Skin epidermis (tissue), 12 donors: ENCODE results near the gene FGB.

Source experiments
- H3K27ac ChIP-seq, 21 experiments: fragments of 200-600 bp; sonication (generic) in 11 of 21; one replicate each; pipeline ENCODE4 v1.5.0; 2020; ENCODE audit warnings: mild to moderate bottlenecking in 3 of 21, inconsistent platforms in 2 of 21, moderate library complexity in 2 of 21
- H3K4me3 ChIP-seq, 7 experiments: fragments of 200-600 bp; sonication (generic) in 2 of 7; one replicate each; pipeline ENCODE4 v1.5.0; 2020; ENCODE audit warnings: inconsistent platforms in 2 of 7, mild to moderate bottlenecking in 2 of 7, moderate library complexity in 1 of 7

FGB gene

DNA sequence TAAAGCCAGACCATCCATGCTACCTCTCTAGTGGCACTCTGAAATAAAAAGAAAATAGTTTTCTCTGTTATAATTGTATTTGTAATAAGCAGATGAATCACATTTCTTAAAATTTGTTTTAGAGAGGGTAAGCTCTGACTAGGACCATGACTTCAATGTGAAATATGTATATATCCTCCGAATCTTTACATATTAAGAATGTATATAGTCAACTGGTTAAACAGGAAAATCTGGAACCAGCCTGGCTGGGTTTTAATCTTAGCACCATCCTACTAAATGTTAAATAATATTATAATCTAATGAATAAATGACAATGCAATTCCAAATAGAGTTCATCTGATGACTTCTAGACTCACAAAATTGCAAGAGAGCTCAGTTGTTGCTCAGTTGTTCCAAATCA is 1.5 kb downstream of the FGB start:
- no peak overlapping the region for H3K27ac ChIP-seq
- no peak overlapping the region for H3K4me3 ChIP-seq

DNA sequence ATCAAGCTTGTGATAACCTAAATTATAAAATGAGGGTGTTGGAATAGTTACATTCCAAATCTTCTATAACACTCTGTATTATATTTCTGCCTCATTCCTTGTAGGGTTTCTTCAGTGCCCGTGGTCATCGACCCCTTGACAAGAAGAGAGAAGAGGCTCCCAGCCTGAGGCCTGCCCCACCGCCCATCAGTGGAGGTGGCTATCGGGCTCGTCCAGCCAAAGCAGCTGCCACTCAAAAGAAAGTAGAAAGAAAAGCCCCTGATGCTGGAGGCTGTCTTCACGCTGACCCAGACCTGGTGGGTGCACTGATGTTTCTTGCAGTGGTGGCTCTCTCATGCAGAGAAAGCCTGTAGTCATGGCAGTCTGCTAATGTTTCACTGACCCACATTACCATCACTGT is 2.9 kb downstream of the FGB start:
- Histone ChIP-seq H3K27ac (no peak overlapping the region), H3K4me3 (no peak overlapping the region)

DNA sequence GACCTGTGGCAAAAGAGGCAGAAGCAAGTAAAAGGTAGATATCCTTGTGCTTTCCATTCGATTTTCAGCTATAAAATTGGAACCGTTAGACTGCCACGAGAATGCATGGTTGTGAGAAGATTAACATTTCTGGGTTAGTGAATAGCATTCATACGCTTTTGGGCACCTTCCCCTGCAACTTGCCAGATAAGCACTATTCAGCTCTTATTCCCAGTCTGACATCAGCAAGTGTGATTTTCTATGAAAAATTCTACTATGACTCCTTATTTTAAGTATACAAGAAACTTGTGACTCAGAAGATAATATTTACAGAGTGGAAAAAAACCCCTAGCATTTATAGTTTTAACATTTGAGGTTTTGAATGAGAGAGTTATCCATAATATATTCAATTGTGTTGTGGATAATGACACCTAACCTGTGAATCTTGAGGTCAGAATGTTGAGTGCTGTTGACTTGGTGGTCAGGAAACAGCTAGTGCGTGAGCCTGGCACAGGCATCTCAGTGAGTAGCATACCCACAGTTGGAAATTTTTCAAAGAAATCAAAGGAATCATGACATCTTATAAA is 3.9 kb downstream of the FGB start:
- no peak overlapping the region for H3K4me3 ChIP-seq
- H3K27ac ChIP-seq: no peak overlapping the region

DNA sequence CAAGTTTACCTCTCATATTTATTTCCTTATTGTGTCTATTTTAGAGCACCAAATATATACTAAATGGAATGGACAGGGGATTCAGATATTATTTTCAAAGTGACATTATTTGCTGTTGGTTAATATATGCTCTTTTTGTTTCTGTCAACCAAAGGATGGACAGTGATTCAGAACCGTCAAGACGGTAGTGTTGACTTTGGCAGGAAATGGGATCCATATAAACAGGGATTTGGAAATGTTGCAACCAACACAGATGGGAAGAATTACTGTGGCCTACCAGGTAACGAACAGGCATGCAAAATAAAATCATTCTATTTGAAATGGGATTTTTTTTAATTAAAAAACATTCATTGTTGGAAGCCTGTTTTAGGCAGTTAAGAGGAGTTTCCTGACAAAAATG is 6.2 kb downstream of the FGB start:
- H3K4me3 ChIP-seq: no peak overlapping the region
- no peak overlapping the region for H3K27ac ChIP-seq

DNA sequence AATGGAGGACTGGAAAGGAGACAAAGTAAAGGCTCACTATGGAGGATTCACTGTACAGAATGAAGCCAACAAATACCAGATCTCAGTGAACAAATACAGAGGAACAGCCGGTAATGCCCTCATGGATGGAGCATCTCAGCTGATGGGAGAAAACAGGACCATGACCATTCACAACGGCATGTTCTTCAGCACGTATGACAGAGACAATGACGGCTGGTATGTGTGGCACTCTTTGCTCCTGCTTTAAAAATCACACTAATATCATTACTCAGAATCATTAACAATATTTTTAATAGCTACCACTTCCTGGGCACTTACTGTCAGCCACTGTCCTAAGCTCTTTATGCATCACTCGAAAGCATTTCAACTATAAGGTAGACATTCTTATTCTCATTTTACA is 6.8 kb downstream of the FGB start:
- H3K27ac ChIP-seq: no peak overlapping the region
- no peak overlapping the region for H3K4me3 ChIP-seq

DNA sequence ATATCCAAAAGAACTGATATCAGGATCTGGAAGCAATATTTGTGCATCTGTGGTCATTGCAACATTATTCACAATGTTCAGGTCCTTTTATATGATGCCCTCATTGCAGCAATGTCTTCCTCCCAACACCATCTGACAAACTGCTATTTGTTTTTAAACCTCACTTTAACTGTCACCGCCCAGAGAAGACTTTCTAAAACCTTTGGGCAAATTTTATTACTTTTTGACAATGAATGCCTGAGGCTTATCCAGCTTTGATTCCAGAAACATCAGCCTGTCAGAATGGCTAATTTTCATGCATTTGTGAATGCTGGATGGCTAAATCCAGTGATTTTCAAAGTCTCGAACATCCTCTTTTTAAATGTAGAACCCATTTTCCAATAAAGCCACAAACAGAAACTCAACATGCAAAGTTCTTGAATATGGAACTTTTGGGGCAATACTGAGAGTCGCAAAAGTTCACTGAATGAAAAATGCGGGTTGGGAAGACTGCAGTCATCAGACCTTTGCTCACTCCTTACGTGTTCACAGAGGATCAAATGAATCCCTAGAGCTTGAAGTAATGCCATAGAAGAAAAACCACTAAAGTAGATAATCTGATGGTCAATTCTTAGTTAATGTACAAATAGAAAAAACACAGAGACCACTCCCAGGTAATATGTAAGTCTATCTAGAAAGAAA is 10.5 kb downstream of the FGB start:
- Histone ChIP-seq H3K27ac (no peak overlapping the region), H3K4me3 (no peak overlapping the region)

DNA sequence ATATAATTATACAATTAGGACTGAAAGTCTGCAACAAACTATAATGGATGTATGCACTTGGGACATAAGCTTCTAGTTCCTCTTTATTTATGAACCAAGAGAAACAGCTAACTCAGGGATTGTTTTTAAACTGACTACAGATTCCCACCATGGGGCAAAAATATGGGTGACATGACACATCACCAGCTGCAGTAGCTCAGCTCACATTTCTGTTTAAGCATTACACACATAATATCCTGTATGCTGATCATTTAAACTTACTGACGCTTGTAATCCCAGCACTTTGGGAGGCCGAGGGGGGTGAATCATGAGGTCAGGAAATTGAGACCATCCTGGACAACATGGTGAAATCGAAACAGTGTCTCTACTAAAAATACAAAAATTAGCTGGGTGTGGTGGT is 11.5 kb downstream of the FGB start:
- no peak overlapping the region for H3K27ac ChIP-seq

DNA sequence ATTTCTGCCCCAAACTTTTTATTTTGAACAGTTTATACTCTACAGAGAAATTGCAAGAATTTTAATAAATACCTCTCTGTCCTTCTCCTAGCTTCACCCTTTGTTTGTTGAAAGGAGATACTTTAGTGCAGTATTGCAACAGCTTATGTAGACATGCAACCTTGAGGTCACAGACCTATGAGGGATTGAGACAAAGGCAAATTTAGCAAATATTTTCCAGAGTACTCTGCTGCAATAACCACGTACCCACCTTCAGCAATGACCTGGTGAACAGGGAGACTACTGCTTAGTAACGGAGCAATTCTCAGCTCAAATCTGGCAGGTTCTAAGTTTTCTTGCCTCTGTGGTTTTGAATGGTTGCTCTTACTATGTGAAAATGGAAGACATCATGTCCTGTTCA is 14.5 kb downstream of the FGB start:
- Histone ChIP-seq H3K4me3 (no peak overlapping the region), H3K27ac (no peak overlapping the region)

More for the DNA sequence above, 11.5 kb downstream of the FGB start:
- H3K4me3 ChIP-seq: no peak overlapping the region

DNA sequence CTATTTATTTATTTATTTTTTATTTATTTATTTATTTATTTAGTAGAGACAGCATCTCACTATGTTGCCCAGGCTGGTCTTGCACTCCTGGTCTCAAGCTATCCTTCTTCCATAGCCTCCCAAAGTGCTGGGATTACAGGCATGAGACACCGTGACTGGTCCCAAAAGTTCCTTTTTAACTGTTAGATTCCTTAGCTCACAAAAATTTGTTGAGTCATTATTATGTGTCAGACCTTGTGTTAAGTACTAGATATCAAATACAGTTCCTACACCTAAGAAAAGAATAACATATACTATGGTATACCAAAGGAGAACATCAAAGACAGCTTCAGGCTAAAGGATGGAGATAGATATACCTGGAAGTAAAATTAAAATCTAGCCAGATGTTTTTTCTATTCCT is 16.1 kb downstream of the FGB start:
- no peak overlapping the region for H3K4me3 ChIP-seq
- no peak overlapping the region for H3K27ac ChIP-seq

DNA sequence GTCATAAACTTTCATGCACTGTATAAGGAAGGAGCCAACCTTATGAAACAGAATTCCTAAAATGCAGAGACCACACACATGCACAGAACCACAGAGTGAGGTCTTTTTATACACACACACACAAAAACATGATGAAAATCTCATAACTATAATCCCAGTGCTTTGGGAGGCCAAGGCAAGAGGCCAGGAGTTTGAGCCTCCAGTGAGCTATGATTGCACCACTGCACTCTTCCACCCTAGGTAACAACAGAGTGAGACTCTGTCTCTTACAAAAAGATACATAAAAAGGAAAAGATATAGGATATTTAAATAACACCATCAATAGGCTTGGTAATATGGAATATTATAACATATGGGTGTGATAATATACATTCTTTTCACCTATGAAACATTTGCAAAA is 17.1 kb downstream of the FGB start:
- Histone ChIP-seq H3K4me3 (no peak overlapping the region), H3K27ac (no peak overlapping the region)

DNA sequence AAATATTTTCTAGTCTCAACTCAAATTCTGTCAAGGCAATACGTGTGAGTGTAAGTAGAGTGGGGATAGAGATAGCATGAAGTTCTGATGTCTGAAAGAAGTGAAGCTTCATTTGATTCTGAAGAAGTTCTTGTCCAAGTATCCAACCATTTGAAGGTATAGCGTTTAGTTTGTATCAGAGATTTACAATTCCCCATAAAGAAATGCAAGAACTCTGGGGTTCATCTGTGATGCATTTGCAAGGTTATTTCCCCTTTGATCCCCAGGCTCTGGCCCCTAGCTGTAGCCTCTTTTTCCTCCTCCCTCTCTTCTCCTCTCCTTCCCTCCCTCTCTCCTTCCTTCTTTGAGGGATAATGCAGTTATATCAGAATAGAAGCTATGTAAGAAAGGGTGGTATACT is 19.9 kb downstream of the FGB start:
- H3K27ac ChIP-seq: no peak overlapping the region
- H3K4me3 ChIP-seq: no peak overlapping the region

DNA sequence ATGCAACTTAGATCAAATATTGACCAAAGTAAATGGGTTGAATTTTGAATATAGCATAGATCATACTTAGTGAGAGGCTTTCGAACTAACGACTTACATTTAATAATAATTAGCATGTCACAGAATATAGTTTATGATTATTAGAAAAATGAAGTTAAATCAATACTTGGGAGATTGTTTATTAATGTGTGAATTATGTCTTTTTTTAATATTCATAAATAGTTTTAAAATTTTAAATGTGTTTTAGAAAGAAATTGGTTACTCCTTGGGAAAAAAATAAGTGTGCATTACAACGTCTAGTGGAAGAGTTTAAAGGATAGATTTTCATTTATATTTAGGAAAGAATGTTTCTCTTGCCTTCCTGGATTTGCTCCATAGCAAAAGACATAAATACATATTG is 20.4 kb downstream of the FGB start:
- H3K4me3 ChIP-seq: no peak overlapping the region
- no peak overlapping the region for H3K27ac ChIP-seq

DNA sequence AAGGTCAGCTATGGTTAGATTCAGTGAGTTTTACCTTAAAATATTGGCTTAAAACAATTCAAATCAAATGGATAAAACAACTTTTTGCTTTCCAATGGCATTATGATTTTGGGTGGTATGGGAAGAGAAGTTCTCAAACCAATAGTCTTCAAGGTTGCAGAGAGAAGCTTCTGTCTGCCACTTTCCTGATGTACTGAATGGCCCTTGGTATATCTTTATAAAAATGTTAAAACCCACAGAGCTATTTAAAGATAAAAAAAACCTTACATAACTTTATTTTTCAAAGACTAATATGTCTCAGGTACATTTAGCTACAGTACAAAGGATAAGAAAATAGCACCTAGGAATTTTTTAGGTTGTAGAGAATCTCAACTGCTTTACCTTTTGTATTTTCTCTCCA is 20.9 kb downstream of the FGB start:
- H3K4me3 ChIP-seq: no peak overlapping the region
- H3K27ac ChIP-seq: no peak overlapping the region

DNA sequence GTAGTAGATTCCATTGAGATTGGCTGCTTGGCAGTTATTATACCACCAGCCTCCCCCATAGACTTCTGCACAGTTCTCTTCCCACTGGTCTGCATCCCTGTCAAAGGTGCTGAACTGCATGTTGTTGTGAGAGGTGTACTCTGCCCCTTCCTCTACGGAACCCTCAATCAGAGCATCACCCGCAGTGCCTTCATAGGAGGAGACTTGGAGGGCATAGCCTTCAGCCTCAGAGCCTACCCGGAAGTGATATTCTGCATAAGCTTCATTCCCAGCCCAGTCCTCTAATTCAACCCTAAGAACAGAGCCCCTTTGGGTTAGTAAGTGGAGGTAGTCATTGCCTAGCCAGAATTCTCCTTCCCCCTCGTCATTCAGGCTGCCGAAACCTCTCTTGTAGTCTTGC is 21.4 kb downstream of the FGB start:
- Histone ChIP-seq H3K27ac (no peak overlapping the region), H3K4me3 (no peak overlapping the region)

DNA sequence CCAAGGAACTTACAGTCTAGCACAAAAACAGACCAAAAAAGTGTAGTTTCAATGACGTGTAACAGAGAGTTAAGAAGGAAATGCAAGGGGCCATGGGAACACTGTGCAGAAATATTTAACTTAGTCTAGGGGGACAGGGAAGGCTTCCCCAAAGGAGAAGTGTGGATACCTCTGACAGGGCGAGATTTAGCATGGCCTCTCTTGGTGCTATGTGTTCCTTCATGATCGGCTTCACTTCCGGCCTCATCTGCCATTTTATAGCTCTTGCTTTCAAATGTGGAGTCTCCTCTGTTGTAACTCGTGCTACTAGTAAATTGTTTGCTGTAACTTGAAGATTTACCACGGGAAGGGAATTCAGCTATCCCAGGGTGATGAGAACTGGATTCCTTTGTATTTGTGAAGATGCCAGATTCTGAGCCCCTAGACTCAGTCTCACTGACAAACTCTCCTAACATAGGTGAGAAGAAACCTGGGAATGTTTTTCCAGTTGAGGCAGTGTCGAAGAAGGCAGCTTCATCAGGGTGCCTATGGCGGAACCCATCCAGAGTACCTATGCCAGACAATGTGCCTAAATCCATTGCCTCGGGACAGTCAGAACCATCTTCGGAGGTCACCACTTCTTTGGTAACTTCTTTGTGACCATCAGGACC is 22.7 kb downstream of the FGB start:
- Histone ChIP-seq H3K27ac (no peak overlapping the region), H3K4me3 (no peak overlapping the region)

DNA sequence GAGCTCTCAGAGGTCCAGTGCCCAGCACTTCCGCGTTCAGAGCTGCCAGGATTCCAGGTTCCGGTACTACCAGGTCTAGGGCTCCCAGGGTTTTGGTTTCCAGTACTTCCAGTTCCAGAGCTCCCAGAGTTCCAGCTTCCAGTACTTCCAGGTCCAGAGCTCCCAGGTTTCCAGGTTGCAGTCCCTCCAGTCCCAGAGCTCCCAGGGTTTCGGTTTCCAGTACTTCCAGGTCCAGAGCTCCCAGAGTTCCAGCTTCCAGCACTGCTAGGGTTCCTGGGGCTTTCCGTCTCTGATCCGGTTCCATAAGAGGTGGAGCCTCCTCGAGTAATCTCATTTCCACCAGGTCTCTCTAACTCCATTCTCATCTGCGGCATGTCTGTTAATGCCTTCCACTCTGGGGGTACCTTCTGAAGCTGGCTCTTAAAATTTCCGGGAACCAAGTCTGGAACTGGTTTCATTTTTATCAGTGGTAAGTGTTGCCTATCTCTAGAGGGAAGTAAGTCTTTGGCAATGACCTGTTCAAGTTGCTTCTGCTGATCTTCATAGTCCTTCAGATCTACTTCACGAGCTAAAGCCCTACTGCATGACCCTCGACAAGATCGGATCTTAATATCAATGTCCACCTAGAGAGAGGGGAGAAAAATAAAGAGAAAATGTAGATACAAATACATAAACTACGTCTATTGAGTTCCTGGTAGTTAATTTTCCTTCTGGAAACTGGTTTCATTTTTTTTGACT is 23.7 kb downstream of the FGB start:
- Histone ChIP-seq H3K4me3 (no peak overlapping the region), H3K27ac (no peak overlapping the region)

DNA sequence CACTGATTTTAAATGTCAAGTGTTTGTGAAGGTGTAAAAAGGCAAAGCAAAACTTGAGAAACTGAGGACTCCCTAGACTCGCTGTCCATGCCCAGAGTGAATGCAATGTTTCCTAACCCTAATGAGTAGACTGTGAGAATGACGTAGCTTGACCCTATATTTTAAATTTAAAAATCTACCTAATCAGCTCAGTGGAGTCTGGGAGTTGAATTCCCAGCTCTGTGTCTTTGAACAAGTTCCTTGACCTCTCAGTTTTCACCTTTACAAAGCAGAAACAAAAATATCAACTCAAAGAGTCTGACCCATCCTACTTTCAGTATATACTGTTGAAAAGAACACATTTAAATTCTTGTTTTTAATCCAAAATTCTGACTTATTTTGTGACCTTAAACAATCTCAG is 25.4 kb downstream of the FGB start:
- no peak overlapping the region for H3K4me3 ChIP-seq
- H3K27ac ChIP-seq: no peak overlapping the region

DNA sequence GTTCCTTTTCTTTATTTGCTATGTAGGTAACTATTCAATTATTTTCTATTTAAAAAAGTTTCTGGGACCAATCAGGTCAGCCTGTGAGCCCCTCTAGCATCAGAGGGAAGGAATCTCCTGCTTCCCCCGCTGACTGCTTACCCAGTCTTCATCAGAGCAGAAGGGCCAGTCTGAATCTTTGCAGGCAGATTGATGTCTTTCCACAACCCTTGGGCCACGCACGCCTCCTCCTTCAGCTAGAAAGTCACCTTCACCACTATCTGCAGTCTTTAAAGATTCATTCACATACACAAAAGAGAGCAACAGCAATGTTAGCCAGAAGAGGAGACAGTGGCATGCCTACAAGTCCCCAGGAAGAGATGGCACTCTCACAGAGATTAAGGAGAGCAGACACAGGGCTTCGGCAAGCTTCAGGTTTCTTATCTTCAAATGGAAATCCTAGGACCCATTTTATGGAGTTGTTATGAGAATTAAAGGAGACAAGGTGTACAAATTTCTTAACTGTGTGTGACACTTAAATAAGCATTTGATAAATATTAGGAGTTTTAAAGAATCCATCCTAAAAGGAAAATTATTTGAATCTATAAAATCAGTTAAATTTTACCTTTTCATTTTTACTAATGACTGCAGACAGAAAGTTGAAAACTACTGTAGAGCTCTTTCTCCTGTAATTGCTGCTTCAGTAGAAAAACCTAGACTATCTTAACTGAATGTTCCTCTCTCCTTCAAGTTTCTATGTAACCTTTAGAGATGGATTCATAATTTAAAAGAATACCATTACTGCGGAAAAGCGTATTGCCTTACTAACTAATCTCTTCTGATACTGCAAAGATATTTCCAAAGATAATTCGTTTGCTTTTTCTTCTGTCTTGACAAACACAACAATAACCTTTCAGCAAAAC is 26.7 kb downstream of the FGB start:
- H3K4me3 ChIP-seq: no peak overlapping the region
- no peak overlapping the region for H3K27ac ChIP-seq

DNA sequence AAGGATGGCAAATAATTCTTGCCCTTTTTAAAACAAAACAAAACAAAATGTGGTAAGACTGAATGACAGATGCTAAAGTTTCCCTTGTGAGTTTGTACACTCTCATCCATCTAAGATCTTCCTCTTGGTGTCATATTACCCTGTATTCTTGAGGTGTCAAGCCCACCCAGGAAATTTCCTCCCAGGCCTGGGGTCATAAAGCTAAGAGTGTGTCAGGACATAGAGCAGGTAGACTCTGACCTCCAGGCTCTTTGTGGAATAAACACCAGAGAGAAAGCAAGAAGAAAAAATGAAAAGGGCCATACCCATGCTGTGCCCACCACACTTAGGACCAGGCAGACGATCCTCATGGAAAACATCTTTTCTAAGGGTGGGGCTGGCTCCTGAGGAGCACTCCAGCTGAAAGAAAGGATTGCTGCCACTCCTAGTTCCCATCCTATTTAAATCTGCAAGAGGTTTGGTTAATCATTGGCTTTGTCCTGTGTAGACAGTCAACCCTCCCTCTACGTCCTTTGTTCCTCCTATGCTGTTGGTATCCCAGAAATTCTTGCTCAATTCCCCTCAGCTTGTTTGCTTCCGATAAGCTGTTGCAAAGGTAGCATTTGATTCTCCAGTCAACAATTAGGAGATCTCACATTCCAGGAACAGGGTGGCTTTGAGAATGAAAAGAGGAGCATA is 27.7 kb downstream of the FGB start, which contains the start of gene FGA:
FGA (minus strand) TSS at position 414 of the 678 bp plus-strand sequence; CDS start at position 359, 55 bp downstream.
- Histone ChIP-seq H3K4me3 (no peak within 1 kb of the TSS), H3K27ac (no peak within 1 kb of the TSS)
